ENCODE data around the gene CAST.

DNA sequence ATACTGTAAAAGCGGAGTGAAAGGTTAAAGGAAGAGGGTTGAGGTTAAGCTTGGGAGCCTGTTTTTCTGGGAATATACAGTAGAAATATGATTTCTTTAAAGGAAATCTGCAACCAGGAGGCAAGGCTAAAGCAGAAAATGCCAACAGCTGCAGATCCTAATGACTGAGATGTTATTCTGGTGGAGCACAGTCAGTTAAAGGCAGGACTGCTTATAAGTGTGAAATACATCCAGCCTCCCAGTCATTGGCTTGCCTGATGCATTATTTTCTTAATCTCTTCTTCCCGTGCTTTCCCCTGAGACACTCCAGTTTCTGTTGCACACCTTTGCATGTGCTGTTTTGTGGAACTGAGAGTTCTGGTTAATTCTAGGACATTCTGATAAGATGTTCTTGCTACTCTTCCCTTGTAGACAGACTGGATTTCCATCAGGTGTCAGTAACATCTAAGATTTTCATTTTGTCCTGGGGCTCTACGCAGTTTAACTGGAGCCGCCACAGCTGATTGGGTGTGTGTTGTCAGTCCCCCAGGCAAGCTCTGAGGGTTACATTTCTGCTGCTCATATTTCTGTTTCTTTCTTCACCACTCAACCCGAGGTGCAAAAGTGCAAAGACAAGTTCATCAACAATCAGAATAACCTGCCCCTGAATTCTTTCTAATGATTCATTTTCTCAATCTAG lies 44.4 kb downstream of the CAST start:
- TF ChIP-seq, protein P1, sequence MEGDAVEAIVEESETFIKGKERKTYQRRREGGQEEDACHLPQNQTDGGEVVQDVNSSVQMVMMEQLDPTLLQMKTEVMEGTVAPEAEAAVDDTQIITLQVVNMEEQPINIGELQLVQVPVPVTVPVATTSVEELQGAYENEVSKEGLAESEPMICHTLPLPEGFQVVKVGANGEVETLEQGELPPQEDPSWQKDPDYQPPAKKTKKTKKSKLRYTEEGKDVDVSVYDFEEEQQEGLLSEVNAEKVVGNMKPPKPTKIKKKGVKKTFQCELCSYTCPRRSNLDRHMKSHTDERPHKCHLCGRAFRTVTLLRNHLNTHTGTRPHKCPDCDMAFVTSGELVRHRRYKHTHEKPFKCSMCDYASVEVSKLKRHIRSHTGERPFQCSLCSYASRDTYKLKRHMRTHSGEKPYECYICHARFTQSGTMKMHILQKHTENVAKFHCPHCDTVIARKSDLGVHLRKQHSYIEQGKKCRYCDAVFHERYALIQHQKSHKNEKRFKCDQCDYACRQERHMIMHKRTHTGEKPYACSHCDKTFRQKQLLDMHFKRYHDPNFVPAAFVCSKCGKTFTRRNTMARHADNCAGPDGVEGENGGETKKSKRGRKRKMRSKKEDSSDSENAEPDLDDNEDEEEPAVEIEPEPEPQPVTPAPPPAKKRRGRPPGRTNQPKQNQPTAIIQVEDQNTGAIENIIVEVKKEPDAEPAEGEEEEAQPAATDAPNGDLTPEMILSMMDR (IDR thresholded peaks at IDR 0.05; ENCODE audit: low read depth, low read length, poor library complexity, severe bottlenecking), result no peak
- TF ChIP-seq EZH2phosphoT487 (IDR thresholded peaks at IDR 0.05; ENCODE audit: borderline replicate concordance, low read length), result no peak
